SHP77 (cell line): ENCODE results near the gene TRIM46.

Source experiments
- DNase-seq, 2 experiments: peaks; one replicate each; lab custom pipeline; 2025; lab: John Stamatoyannopoulos, UW

Gene TRIM46

DNA sequence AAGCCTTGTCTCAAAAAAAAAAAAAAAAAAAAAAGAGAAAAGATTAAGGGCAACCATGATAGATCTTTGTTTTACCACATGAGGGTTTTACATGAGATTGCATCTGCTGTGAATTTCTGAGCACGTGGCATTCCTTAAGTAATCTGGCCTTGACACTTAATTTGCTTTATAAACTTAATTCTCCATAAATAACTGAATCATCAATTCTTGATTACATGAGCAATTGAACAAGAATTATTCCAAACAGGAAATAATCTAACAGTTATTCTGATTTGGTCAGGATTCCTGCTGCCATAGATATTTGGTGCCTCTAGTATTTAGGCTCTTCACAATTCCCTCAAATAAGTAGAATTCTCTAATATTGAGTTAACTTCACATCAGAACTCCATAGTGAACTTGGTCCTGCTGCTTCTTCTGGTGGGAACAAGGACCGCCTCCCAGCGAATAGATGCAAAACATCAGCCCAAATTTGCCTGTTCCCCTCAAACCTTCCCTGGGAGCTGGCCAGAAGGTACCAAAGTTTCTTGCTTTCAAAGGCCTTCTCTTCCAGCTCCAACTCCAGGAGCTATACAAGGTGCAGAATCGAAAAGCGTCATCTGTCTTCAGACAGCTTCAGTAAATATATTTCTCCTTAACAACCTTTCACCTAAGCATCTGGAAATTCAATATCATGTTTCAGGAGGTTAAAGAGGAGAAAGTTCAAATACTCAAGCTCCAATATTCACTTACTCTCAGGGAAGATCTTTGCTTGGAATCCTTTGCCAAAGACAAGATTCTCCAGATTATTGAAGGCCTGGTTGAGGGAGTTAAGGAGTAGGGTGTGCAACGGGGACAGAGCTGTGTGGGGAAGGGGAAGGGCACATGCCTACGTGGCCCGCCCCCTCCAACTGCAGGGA lies 1.6 kb upstream of the TRIM46 start:
- DNase-seq: no peak

DNA sequence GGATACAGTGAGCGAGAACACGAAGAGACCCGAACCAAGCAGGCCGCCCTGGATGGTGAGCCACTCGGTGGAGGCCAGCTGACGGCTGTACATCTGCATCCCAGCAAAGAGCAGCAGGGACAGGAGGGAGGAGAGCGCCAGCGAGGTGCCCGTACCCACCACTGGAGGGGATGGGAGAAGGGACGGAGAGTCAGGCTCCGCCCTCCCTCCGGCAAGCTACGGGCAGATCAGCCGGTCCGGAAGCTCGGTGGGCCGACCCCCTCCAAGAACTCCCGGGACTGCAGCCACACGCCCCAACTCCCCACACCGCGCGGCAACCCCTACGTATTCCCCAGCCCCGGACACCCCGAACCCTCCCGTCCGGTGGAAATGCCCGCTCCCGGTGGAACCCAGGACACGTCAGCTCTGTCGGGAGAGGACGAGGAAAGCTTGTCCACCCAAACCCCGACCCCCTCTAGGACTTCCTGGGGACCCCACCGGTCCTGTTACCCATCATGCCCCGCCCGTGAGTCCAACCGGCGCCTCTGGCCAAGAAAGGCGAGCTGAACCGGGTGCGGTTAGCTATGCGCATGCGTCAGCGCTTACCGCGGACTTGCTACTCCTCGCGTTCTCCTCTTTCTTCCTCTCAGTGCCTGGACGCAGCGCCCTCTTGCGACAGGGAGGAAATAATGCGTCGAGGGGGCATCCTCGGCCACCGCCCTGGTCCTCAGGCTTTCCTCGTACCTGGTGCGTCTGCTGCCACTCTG lies 744 bp upstream of the TRIM46 start, which contains the start of gene KRTCAP2:
TSS of gene KRTCAP2 (minus strand) at position 573 of the 746 bp plus-strand sequence. CDS start at position 493, 80 bp downstream.
- peak; percentile 99 for DNase-seq

DNA sequence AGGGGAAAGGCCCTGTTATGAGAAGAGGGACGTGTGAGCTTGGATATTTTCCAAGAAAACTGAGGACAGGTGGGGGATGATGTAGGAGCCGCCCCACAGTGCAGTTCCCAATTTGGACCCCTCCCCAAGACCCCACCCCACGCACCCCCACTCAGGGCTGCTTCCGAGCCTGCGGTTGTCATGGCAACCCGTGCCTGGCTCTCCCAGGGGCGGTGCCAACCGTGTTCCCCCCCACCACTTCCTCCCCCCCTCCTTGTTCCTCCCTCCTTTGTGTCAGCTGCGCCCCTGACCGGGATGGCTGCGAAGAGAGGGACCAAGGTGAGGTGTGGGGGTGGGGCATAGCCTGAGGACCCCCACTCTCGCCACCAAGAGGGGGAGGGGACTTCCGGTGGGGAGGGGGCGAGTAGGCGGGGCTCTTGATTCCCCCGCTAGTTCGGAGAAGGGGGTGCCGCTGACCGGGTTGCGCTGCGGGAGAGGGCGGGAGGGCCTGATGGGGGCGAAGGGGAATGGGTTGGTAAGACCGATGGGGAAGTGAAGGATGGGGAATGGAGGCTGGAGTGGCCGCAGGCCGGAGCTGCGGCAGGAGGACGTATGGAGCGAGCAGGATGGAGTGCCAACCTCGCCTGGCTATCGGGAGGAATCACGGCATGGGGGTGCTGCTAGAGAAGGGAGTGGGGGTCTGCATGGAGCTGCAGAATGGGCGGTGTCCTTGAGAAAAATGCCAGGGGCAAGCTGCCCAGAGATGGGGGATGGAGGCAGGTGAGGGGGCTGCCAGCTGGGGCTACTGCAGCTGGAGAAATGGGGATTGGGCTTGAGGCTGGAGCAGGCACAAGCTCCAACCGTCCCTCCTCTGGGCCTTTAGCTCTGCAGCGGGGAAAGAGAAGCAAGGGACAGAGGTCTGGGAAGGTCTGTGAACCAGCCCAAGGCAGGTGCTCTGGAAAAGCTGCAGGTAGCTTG lies 953 bp downstream of the TRIM46 start:
- DNase-seq: peak; percentile 44 to 71

DNA sequence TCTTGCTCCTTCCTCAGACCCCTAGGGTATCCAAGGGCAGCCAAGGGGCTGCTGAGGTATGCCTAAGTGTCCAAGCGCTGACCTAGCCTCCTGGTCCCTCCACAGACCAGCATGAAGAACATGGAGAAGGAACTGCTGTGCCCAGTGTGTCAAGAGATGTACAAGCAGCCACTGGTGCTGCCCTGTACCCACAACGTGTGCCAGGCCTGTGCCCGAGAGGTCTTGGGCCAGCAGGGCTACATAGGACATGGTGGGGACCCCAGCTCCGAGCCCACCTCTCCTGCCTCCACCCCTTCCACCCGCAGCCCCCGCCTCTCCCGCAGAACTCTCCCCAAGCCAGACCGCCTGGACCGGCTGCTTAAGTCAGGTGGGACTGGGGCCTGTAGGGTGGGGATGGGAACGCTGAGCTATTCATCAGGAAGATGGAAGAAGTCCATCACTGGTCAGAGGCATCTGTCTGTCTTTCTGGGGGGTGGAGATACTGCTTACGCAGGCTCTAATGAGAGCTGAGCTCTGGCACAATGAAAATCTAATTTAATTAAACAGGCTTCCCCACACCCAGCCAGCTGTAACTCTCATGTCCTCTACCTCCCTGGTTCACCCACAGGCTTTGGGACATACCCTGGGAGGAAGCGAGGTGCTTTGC lies 1.8 kb downstream of the TRIM46 start:
- DNase-seq: no peak

DNA sequence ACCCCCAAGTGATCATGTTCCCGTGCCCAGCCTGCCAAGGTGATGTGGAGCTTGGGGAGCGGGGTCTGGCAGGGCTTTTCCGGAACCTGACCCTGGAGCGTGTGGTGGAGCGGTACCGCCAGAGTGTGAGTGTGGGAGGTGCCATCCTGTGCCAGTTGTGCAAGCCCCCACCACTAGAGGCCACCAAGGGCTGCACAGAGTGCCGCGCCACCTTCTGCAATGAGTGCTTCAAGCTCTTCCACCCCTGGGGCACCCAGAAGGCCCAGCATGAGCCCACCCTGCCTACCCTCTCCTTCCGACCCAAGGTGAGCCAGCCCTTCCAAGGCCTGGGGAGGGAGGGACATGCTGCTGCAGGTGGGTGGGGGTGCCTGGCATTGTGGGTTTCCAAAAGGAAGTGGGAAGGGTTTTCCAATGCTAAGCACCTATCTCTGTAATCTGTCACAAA lies 2.3 kb downstream of the TRIM46 start:
- peak; percentile 30 to 60 for DNase-seq

DNA sequence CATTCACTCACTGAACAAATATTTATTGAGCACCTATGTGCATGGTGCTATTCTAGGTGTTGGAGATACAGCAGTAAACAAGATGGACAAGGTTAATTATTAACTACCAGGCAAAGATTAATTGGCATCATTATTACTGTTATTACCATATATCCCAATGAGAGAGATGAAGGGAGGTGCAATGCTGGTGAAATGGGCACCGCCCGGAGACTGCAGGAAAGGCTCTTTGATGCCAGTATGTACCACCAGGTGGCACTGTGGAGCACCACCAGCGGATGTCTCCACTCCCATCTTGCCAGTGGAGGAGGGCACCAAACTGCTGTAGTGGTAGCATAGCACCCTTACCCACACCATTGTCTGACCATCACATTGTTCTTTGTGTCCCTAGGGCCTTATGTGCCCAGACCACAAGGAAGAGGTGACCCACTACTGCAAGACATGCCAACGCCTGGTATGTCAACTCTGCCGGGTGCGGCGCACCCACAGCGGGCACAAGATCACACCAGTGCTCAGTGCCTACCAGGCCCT lies 3.0 kb downstream of the TRIM46 start:
- peak; percentile 84 to 88 for DNase-seq

DNA sequence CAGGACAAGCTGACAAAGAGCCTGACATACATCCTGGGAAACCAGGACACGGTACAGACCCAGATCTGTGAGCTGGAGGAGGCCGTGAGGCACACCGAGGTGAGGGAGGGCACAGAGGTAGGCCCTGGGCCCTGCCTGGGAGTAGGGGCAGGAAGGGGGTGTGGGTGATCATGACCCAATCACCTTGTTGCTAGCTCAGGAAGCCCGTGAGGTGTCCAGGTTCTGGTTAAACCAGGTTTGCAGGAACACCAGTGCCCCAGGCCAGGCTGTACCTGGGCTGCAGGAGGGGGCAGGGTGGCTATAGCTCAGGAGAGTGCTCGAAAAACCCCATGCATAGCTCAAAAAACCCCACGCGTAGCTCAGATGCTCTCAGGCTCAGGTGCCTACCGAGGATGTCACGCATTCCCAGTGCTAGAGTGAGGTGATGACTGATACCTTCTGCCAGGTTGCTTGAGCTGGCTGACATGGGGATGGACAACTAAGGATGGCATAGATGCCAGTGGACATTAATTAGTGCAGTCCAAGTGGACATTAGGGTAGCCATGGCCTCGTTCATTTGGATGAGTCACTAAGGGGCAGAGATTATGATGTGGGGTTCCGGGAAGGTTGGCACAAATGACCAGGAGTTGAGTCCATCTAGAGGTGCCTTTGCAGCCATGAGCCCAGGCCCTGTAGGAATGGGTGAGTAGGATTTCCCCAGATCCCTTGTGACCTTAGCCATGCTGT lies 3.7 kb downstream of the TRIM46 start:
- no peak for DNase-seq

DNA sequence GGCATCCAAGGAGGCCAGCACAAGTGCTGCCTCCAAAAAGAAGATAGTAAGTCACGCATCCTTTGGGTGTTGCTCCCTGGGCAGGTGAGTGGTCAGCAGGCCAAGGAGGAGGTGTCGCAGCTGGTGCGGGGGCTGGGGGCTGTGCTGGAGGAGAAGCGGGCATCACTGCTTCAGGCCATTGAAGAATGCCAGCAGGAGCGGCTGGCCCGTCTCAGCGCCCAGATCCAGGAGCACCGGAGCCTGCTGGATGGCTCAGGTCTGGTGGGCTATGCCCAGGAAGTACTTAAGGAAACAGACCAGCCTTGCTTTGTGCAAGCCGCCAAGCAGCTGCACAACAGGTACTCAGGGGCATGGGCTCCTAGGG lies 4.3 kb downstream of the TRIM46 start:
- no peak for DNase-seq

DNA sequence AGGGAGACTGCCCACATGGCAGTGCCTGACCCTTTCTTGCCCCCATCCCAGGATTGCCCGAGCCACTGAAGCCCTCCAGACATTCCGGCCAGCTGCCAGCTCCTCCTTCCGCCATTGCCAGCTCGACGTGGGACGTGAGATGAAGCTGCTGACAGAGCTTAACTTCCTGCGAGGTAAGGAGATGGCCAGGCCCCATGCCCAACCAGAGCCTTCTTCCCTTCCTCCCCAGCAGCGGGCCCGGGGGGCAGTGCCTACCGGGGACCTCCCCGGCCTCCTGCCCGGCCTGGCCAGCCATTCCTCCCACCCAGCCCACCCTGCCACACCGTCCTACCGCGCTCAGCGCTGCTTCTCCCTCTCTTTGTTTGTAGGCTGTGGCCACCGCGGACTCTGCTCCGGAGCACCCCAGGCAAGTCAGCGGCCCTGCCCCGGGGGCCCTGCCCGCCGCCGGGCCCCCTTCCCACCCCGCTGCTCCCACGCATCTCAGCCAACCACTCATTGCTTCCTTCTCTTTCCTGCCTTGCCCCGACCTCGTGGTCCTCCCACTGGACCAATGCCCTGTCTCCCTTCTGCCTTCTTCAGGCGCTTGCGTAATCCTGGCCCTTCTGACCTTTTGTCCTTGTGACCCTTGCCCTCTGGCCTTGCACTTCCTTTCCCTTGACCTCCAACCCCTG lies 4.9 kb downstream of the TRIM46 start:
- no peak for DNase-seq

DNA sequence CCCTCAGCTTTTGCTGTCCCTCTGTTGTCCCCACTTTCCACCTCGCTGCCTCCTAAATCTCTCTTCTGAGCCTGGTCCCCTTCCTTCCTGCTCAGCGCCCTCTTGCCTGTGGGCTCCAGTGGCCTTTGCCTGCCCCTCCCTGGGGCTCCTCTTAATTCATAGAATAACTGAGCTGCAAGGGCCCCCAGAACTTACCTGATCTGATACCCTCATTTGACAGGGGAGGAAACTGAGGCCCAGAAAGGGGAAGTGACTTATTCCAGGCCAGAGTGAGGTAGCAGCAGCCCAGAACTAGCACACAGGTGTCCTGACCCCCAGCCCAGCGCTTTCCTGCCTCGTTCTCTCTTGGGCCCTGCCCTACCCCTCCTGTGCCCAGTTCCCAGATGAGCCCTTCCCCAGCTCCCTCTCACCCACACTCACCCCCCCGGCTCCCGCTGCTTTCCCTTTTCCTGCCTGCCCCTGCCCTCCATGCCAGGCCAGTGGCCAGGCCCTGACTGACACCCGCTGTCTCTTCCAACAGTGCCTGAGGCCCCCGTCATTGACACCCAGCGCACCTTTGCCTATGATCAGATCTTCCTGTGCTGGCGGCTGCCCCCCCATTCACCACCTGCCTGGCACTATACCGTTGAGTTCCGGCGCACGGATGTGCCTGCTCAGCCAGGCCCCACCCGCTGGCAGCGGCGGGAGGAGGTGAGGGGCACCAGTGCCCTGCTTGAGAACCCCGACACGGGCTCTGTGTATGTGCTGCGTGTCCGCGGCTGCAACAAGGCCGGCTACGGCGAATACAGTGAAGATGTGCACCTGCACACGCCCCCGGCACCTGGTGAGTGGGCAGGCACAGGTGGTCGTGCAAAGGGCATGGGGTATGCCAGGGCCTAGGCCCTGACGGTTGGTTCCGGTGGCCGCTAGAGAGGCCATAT lies 5.7 kb downstream of the TRIM46 start:
- DNase-seq: no peak

DNA sequence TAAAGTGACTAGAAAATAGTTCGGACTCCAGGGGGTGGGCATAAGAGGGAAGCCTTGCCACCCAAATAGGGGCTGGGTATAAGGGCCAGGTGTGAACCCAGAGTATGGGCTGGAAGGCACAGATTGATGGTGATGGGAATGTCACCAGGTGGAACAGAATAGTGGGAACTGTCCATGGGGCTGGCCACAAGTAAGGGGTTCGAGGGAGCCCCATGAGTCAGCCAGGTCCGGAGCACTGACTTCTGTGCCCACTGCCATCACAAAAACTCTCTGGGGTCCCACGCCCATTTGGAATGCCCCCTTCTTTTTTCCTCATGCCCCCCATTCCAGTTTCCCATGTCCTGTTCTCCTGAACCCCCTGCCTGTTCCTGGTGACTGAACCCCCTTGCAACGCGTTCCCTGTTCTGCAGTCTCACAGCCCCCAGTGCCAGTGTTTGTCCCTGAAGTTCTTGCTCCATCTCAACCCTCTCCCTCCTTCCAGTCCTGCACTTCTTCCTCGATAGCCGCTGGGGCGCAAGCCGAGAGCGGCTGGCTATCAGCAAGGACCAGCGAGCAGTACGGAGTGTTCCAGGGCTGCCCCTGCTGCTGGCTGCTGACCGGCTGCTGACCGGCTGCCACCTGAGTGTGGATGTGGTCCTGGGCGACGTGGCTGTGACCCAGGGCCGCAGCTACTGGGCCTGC lies 7.9 kb downstream of the TRIM46 start:
- DNase-seq: no peak

DNA sequence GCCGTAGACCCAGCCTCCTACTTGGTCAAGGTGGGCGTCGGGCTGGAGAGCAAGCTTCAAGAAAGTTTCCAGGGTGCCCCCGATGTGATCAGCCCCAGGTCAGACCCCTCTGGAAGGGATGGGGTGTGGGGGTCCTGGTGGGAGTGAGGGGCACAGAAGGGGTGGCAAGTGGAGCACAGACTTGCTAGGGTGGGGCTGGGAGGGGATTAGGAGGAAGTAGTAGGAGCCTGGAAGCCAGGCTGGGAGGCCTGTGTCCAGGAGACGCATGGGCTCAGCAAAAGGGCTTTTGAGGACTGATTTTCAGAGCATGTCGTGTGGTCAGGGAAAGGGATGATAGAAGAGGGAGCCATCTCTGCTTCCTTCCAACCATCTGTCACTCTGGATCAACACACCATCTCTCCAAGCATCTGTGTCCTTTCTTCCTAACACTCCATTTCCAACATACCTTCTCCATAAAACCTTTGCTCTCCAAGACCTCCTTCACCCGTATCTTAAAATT lies 8.5 kb downstream of the TRIM46 start:
- DNase-seq: no peak

DNA sequence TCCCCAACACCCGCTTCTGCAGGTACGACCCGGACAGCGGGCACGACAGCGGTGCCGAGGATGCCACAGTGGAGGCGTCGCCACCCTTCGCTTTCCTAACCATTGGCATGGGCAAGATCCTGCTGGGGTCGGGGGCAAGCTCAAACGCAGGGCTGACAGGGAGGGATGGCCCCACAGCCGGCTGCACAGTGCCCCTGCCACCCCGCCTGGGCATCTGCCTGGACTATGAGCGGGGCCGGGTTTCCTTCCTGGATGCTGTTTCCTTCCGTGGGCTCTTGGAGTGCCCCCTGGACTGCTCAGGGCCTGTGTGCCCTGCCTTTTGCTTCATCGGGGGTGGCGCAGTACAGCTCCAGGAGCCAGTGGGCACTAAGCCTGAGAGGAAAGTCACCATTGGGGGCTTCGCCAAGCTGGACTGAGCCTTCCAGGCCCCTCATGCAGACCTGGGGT lies 10.1 kb downstream of the TRIM46 start:
- no peak for DNase-seq

DNA sequence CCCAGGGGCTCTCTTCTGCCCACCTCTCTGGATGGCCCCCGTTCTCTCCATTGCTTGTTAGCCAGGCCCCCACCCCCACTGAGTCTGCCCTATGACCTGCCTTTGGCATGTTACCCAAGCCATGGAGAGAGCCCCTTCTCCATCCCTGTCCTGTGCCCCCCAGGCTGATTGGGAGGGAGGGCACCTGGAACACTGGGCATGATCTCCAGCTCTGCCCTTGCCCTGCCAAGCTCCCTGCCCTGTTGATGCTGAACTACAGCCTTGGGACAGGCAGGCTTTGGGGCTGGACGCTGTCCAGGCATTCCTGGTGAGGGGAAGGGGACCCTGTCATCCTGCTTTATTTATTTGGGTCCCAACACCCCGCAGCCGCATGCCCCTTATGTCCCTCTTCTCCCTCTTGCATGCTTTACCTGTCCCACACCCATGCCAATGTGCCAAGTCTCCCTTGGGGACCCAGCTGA lies 10.7 kb downstream of the TRIM46 start:
- no peak for DNase-seq

DNA sequence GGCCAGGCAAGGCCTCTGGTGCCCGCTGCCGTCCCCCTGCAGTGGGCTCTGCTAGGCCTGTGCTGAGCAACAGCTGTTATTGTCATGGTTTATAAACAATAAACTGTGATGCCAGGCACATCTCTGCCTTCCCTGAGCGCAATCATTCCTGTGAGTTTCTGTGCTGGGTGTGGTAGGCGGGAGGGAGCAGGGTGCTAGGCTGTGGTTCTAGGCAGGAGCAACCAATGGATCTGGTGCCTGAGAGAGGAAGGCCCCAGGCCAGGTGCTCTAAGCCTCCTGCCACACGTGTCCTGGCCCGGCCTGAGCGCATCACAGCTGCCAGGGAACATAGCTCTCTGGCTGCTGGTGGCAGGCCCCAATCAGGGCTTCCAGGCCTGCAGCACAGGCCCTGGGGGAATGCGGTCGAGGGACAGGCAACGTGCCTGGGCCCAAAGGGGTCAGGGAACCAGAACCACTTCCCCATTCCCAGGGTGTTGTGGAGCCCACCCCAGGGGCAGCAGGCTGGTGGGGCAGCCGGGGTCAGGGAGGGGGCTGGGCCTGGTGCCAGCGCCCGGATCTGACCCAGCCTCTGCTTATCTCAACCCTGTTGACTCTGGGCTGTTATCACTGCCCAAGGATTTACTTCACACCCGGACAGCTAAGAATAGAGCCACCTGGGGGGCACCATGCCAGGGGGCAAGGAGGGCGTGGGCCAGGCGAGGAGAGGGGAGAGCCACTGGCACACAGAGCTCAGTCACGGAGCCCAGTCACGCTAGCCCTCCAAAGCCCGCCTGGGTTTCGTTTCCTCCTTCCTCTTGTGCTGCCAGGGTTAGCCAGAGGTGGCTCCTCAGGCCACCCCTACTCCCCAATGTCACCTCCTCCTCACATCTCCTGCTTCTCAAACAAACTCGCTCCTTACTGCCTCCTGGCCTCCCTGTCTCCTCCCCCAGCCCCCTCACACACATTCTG lies 11.5 kb downstream of the TRIM46 start:
- DNase-seq: no peak

DNA sequence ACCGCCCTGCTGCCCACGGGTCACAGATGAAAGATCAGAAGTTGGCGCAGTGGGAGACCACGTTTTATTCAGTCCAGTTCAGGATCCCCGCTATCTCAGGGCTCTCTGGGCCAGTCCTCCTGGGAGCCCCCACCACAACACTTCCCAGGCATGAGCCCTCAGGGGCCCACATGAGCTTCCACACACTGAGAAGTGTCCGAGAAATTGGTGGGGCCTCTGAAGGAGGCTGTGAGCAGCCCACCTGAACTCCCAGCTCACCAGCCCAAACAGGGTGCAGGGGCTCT lies 12.1 kb downstream of the TRIM46 start:
- DNase-seq: no peak
